GM18526 (cell line): ENCODE measurements around the gene KAZN.

Experiments
- POLR2A ChIP-seq: IDR thresholded peaks from 3 replicates; pipeline ENCODE4 v1.6.1; 2011; ENCODE audit not compliant: insufficient read length; ENCODE audit errors: extremely low read depth

The KAZN gene

DNA sequence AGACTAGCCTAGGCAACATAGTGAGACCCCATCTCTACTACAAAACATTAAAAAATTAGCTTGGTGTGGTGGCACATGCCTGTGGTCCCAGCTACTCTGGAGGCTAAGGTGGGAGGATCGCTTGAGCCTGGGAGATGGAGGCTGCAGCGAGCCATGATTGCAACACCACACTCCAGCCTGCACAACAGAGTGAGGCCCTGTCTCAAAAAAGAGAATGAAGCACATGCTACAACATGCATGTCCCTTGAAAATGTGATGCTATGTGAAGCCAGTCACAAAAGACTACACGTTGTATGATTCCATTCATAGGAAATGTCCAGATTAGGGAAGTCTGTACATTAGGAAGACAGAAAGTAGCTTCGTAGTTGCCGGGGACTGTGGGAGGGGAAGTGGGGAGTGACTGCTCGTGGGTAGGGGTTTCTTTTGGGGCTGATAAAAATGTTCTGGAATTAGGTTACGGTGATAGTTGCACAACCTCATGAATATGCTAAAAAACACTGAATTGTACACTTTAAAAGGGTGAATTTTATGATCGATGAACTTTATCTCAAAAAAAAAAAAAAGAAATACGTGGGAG is 202.1 kb downstream of the KAZN start:
- no peak for TF ChIP-seq POLR2A

- TF ChIP-seq POLR2A: no peak
Measured at GRCh38 chr1:14803002-14803789, 204.7 kb downstream of the KAZN start.

- no peak for TF ChIP-seq POLR2A
Measured at GRCh38 chr1:14804626-14805025, 206.1 kb downstream of the KAZN start.

DNA sequence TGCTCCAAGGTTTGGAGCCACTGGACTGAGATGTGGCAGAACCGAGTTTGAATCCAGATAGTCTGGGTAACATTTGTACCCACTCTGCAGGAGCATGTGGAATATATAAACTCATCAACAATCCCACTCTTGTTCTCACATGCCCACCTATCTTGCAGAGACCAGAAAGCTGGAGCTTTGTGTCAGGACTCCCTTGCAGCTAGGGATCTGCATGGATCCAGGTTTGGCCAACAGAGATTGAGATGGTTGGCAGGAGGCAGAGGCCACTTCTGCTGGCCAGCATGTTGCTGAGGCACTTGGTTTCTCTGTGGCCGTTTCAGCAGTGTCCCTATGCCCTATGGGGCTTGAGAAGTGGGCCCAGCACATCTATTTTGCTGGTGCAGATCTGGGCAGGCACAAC is 208.3 kb downstream of the KAZN start:
- no peak for TF ChIP-seq POLR2A

DNA sequence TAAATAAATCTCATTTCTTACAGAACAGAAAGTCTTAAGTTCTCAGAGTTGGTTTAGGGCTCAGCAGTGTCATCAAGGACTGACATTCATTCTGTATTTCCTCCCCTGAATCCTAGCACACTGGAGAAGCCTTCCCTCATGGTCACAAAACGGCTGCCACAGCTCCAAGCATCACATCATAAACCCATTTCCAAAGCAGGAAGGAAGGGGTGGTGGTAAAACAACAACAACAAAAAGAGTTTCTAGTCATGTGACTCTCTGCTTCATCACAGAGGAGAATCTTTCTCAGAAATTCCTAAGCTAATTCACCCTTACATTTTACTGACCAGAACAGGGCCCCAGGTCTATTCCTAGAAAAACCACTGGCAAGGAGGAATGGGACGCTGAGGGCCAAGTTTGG is 210.3 kb downstream of the KAZN start:
- no peak for TF ChIP-seq POLR2A

- no peak for TF ChIP-seq POLR2A
Measured at GRCh38 chr1:14809191-14809981, 210.9 kb downstream of the KAZN start.

DNA sequence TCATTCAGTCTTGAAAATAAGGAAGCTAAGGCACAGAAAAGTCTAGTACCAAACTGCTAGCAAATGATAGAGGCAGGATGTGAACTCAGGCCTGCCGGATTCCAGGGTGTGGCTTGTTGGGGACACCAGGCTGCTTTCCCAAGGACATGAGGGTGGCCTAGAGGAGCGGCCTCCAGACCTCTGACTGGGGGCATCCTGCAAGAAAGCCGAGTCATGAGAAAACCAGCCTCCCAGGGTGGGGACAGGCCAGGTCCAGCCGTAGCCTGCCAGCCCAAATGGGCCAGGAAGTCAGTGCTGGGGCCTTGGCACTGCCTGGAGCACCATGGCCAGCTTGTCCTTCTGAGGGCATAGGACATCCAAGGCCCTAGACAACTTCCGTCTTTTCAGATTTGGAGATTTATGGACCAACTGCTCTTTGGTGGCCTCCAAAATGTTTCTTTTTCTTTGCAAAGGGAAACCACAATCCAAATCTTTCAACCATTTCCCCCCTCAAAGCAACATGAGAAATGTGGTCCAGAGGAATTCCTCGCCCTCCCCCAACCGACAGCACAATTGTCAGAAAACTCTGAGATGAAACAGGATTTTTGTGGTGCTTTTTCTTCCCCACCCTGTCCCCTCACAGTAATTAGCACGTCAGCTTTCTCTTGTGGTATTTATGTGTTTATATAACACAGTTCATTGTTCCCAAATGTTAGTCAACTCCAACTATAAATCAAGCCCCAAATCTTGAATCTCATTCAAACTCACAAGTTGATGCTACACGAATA is 212.3 kb downstream of the KAZN start:
- TF ChIP-seq POLR2A: no peak

DNA sequence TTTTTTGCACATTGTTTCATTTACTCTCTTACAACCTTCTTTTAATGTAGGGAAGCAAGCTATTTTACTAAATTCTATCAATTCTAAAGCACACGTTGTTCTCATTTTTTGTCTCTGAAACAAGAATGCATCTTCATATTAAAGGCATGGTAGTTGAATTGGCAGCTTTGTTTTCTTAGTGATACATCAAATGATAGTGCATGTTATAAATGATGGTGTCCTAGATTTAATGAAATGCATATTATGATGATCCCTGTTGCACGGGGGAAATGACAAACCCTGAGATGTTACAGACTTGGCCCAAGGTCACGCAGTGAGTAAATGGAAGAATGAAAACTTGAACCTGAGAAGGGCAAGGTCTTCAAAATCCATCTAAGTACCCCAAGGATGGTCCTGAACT is 213.1 kb downstream of the KAZN start:
- TF ChIP-seq POLR2A: no peak

- TF ChIP-seq POLR2A: no peak
Measured at GRCh38 chr1:14812189-14812588, 213.7 kb downstream of the KAZN start.

DNA sequence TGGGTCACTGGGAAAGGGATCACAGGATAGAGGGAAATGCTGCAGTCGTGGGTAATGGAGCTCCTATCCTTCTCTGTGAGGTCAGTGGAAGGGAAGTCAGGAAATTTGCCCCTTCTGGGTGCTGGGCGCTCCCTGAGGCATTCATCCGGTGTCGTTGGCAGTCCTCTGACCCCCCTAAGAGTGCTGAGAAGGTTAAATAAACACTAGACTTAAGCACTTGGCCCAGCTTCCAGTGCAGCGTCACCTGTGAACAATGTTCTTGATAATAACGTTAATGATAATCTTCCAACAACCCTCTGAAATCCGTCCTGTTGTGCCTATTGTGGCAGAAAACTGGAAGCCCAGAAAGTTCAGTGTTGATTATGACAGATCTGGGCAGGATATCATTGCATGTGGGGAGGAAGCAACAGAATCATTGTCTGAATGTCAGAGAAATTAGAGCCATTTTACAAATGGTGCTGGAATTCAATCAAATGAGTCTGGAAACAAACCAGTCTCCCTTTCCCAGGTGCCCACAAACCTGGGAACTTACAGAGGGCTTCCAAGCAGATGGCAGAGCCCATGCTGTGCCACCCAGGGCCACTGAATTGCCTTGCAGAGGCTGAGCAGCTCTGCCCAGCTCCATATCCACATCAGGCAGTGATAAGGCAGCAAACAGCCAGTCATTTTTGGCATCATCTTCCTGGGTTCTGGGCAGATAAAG is 216.8 kb downstream of the KAZN start:
- TF ChIP-seq POLR2A: no peak

DNA sequence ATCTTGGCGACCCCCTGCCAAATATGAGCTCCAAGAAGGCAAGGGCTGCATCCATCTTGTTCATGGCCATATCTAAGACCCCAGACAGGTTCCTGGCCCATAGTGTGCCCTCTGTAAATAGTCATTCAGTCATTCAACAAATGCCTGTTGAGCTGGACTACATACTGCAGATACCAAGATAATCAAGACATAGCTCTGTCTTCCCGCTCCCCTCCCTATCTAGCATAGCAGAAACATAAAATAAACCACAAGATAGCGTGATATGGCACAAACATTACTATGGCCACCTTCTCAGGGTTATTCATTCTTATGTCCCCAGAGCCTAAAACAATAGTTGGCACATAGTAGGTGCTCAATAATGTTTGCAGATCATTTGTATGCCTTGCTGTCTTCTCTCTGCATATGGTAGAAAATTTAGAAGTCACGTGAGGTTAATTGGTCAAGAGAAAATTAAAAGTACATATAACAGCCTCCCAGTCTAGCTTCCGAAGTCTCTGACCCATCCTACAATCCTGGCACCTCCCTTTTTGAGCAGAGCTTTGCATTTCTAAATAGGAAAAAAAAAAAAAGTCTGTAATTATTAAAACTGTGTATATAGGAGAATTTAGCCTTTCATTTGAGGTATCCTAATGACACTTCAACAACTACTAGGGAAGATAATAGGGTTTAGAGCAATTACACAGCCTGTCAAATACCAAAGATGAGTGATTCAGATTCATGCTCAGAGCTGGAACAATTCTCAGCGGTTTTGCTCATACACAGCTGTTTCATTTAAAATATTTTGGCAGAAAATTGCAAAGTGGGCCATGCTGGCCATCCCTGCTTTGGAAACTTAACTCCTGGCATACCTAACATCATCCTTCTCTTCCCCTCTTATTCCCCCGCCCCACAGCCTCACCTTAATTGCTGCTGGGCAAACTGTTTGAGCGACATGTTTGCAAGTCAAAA is 219.0 kb downstream of the KAZN start:
- no peak for TF ChIP-seq POLR2A

- no peak for TF ChIP-seq POLR2A
Measured at GRCh38 chr1:14820295-14821085, 222.0 kb downstream of the KAZN start.

DNA sequence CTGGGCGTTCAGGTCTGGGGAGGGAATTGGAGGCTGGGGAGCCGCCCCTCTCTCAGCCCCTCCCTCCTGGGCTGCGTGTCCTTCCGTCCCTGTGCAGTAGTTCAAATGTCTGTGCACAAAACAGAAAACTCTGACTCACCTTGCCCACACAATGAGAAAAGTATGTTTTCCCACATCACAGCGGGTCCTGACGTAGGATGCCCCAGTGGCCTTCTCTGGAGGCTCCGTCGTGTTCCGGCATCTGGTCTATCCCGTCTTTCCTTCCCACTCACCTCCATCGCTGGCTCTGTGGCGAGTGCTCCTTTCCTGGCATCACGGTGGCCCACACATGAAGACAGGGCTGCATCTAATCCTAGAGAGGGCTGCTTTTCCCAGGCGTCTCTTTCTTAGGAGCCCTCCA is 224.0 kb downstream of the KAZN start:
- TF ChIP-seq POLR2A: no peak
